Astrocyte (in vitro differentiated cells and primary cell): ENCODE measurements around the gene GPC3.

Experiments used
- CTCF ChIP-seq: IDR thresholded peaks from 2 replicates; pipeline ENCODE4 v1.5.1; 2011; ENCODE audit warnings: low read depth, mild to moderate bottlenecking, inconsistent platforms, low read length, moderate library complexity; ENCODE audit not compliant: insufficient read depth
- EZH2 ChIP-seq: IDR thresholded peaks from 2 replicates; pipeline ENCODE4 v1.6.1; 2012; ENCODE audit warnings: mild to moderate bottlenecking, low read length, inconsistent platforms; ENCODE audit not compliant: insufficient read depth

GRCh38 chrX:133995759-133996158 is 10.4 kb upstream of the GPC3 start:
- TF ChIP-seq CTCF (no peak), EZH2 (no peak)
